ENCODE measurements around the gene MYO5A.

DNA sequence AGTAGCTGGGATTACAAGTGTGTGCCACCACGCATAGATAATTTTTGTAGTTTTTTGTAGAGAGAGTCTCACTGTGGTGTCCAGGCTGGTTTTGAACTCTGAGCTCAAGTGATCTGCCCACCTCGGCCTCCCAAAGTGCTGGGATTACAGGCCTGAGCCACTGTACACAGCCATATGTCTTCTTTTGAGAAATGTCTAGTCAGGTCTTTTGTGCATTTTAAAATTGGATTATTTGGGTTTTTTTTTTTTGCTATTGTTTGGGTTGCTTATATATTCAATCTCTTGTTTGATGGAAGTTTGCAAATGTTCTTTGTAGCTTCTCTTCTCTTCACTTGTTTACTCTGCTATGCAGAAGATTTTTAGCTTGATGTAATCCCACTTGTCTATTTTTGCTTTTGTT is 46.4 kb upstream of the MYO5A start:
- TF ChIP-seq CTCF (IDR thresholded peaks at IDR 0.05) (no peak), POLR2A (IDR thresholded peaks at IDR 0.05) (no peak), EP300 (IDR thresholded peaks at IDR 0.05) (no peak)
